Sigmoid colon (tissue), 7 donors: Measurements from ENCODE around the gene ZNF366. TPM values are rescaled to one million over a fixed set of nuclear protein-coding genes. Genes with fewer than 3 reads are reported as not detected.

Experiments
- DNase-seq: peaks from one replicate; pipeline ENCODE4 v3.0.0-alpha.2; 2019
- H3K27ac ChIP-seq, 4 donors: fragments of 200-600 bp; sonication (generic); one replicate each; pipeline ENCODE4 v1.5.1; 2016 to 2019; ENCODE audit warnings: mild to moderate bottlenecking in 1 of 4
- H3K27me3 ChIP-seq, 3 donors: fragments of 200-600 bp; sonication (generic); one replicate each; pipeline ENCODE4 v1.5.1; 2019; ENCODE audit warnings: mild to moderate bottlenecking in 1 of 3
- H3K36me3 ChIP-seq, 4 donors: fragments of 200-600 bp; sonication (generic); one replicate each; pipeline ENCODE4 v1.5.1; 2016 to 2019
- H3K4me1 ChIP-seq, 4 donors: fragments of 200-600 bp; sonication (generic); one replicate each; pipeline ENCODE4 v1.5.1; 2017 to 2019
- H3K4me3 ChIP-seq, 4 donors: fragments of 200-600 bp; sonication (generic); one replicate each; pipeline ENCODE4 v1.5.1; 2017 to 2019; ENCODE audit warnings: mild to moderate bottlenecking in 2 of 4, moderate library complexity in 1 of 4
- H3K9me3 ChIP-seq, 4 donors: fragments of 200-600 bp in 3 of 4; sonication (generic) in 3 of 4; one replicate each; pipeline versions ENCODE4 v1.5.1 to v1.6.1; 2013 to 2019
- CTCF ChIP-seq, 4 experiments: fragments of 450-650 bp in 3 of 4; fragments of 200-600 bp in 1 of 4; IDR thresholded peaks; one replicate each; pipeline ENCODE4 v1.5.1; 2016 to 2019; ENCODE audit warnings: antibody characterized with exemption in 4 of 4, mild to moderate bottlenecking in 3 of 4, moderate library complexity in 2 of 4
- EP300 ChIP-seq, 4 donors: sonication (generic); formaldehyde crosslinking; IDR thresholded peaks; one replicate each; pipeline ENCODE4 v1.6.1; 2017; ENCODE audit warnings: antibody characterized with exemption in 4 of 4
- POLR2A ChIP-seq, 2 donors: fragments of 450-650 bp; IDR thresholded peaks; one replicate each; pipeline ENCODE4 v1.6.1; 2016; ENCODE audit warnings: antibody characterized with exemption in 2 of 2, mild to moderate bottlenecking in 2 of 2, moderate library complexity in 2 of 2
- POLR2AphosphoS5 ChIP-seq, 4 donors: sonication (generic); formaldehyde crosslinking; IDR thresholded peaks; one replicate each; pipeline ENCODE4 v1.6.1; 2017; ENCODE audit warnings: antibody characterized with exemption in 4 of 4
- WGBS, 2 donors: extraction: QIAGEN DNeasy Blood & Tissue Kit; methylation state at CpG; one replicate each; pipeline ENCODE4 v1.1.7; 2013; 5-methylcytosine and 5-hydroxymethylcytosine counted together
- intact Hi-C: fragments of 100-400 bp; cut with DNase I; formaldehyde crosslinking; loops from one replicate; pipeline ENCODE4 v1.15.1; 2023
- polyA plus RNA-seq, 3 donors: library from polyadenylated mRNA; stranded (reverse); fragments of 200-250 nt; gene quantifications; one replicate each; pipeline ENCODE4 v1.2.3, GENCODE V29; 2013
- total RNA-seq, 4 donors: library from RNA; depleted of rRNA; stranded (reverse); fragments of >200 nt; gene quantifications; one replicate each; pipeline ENCODE4 v1.1.0, GENCODE V29; 2016
- donor health status: healthy with polysubstance abuse.
- donor health status: Bipolar disorder and iron deficiency.
- donor health status: healthy.

Gene ZNF366
- total RNA-seq (1 to 10 TPM; 1.8 to 3.9 (median 2.0) TPM), polyA plus RNA-seq (1 to 10 TPM in 1 of 3 donors, under 1 TPM in 2; 0.46 to 1.6 (median 0.60) TPM)

- H3K4me1 ChIP-seq, result peaks cover 0 to 68% (median 46%) of the 10 kb centered on the region in 4 donors
- TF ChIP-seq POLR2A (IDR thresholded peaks at IDR 0.05) (no peak), POLR2AphosphoS5 (IDR thresholded peaks at IDR 0.05) (no peak), EP300 (IDR thresholded peaks at IDR 0.05) (no peak), CTCF (IDR thresholded peaks at IDR 0.05) (no peak)
- no peaks in the 10 kb centered on the region for H3K9me3 ChIP-seq
- peak within 1 kb of the TSS in 1 of 4 donors; percentile 16 for H3K4me3 ChIP-seq
- peak within 1 kb of the TSS; percentile 19 to 66 (median 58) for H3K27ac ChIP-seq
- 55 to 77% methylated on average over 9 of the region's 9 CpGs for WGBS, 2 donors
- H3K36me3 ChIP-seq, result no peaks in the 10 kb centered on the region
- no peaks in the 10 kb centered on the region for H3K27me3 ChIP-seq
- intact Hi-C loops, result no loop called here
- no peak for DNase-seq
These were observed at the start of gene ZNF366 for GRCh38 chr5:72507231-72507906. TSS of gene ZNF366 (minus strand) at chr5:72507410. CDS start at chr5:72461496, 45,914 bp downstream.

- peak; percentile 79 for DNase-seq
- intact Hi-C loops, result no loop called here
- peaks cover 0 to 20% (median 18%) of the 10 kb centered on the region in 4 donors for H3K4me1 ChIP-seq
- no peaks in the 10 kb centered on the region for H3K27me3 ChIP-seq
- H3K4me3 ChIP-seq, result peak overlapping the region; percentile 22 to 45 (median 42)
- H3K27ac ChIP-seq, result peak overlapping the region; percentile 62 to 70 (median 66)
- no peaks in the 10 kb centered on the region for H3K9me3 ChIP-seq
- H3K36me3 ChIP-seq, result no peaks in the 10 kb centered on the region
- TF ChIP-seq EP300 (IDR thresholded peaks at IDR 0.05), result no peak
- TF ChIP-seq POLR2AphosphoS5 (IDR thresholded peaks at IDR 0.05), result peak in 2 of 4 donors; percentile 3 to 33
- 2 to 4% methylated on average over 42 of the region's 42 CpGs for WGBS, 2 donors
These were observed 49.3 kb upstream of the ZNF366 start for GRCh38 chr5:72556351-72557166.

GRCh38 chr5:72555871-72556270, 48.7 kb upstream of the ZNF366 start:
- Histone ChIP-seq H3K27me3 (no peaks in the 10 kb centered on the region), H3K4me1 (peaks cover 0 to 20% (median 18%) of the 10 kb centered on the region in 4 donors), H3K27ac (peak overlapping the region in 1 of 4 donors; percentile 70), H3K4me3 (peak overlapping the region in 1 of 4 donors; percentile 41), H3K36me3 (no peaks in the 10 kb centered on the region), H3K9me3 (no peaks in the 10 kb centered on the region)
- intact Hi-C loops, result no loop called here
- TF ChIP-seq EP300 (IDR thresholded peaks at IDR 0.05), result no peak
- no peak for DNase-seq
- 40 to 45% methylated on average over 1 of the region's 1 CpG for WGBS, 2 donors

GRCh38 chr5:72554897-72555296, 47.7 kb upstream of the ZNF366 start:
- TF ChIP-seq EP300 (IDR thresholded peaks at IDR 0.05) (no peak), POLR2AphosphoS5 (IDR thresholded peaks at IDR 0.05) (no peak), POLR2A (IDR thresholded peaks at IDR 0.05) (no peak), CTCF (IDR thresholded peaks at IDR 0.05) (no peak)
- no peaks in the 10 kb centered on the region for H3K9me3 ChIP-seq
- no peak for DNase-seq
- H3K27ac ChIP-seq, result no peak overlapping the region
- peaks cover 0 to 20% (median 18%) of the 10 kb centered on the region in 4 donors for H3K4me1 ChIP-seq
- 97 to 100% methylated on average over 1 of the region's 1 CpG for WGBS, 2 donors
- no peaks in the 10 kb centered on the region for H3K36me3 ChIP-seq
- H3K4me3 ChIP-seq, result no peak overlapping the region
- H3K27me3 ChIP-seq, result no peaks in the 10 kb centered on the region
- intact Hi-C loops, result no loop called here

- Histone ChIP-seq H3K27me3 (no peaks in the 10 kb centered on the region), H3K4me3 (no peak overlapping the region), H3K9me3 (no peaks in the 10 kb centered on the region), H3K36me3 (no peaks in the 10 kb centered on the region), H3K4me1 (peaks cover 0 to 16% (median 14%) of the 10 kb centered on the region in 4 donors), H3K27ac (no peak overlapping the region)
- DNase-seq, result no peak
- intact Hi-C loops, result no loop called here
- WGBS, 2 donors, result 80 to 86% methylated on average over 5 of the region's 5 CpGs
- TF ChIP-seq CTCF (IDR thresholded peaks at IDR 0.05), result no peak
- no peak for TF ChIP-seq POLR2A (IDR thresholded peaks at IDR 0.05)
- no peak for TF ChIP-seq EP300 (IDR thresholded peaks at IDR 0.05)
- TF ChIP-seq POLR2AphosphoS5 (IDR thresholded peaks at IDR 0.05), result no peak
These were observed 44.9 kb upstream of the ZNF366 start for GRCh38 chr5:72552041-72552557.
